Activated CD4-positive, alpha-beta T cell treated with anti-CD3 and anti-CD28 coated beads, Interleukin-2, amount 10 ng/mL, durations not matched to agents 24 days and 14 days (primary cell): ENCODE data around the gene PISD. TPM values are rescaled to one million over a fixed set of nuclear protein-coding genes. Genes with fewer than 3 reads are reported as not detected.
"Not testable (repeated sequence)": the region's sequence is repeated elsewhere in the genome, so short reads cannot be mapped to it uniquely, and the experiment has no call there.

Experiments used
- DNase-seq: peaks from one replicate; pipeline ENCODE4 v3.0.0; 2022
- H3K27ac Mint-ChIP-seq: one replicate; pipeline ENCODE4 v1.8.0; 2022; ENCODE audit warnings: mild to moderate bottlenecking, mixed read lengths
- H3K27me3 Mint-ChIP-seq: one replicate; pipeline ENCODE4 v1.8.0; 2022; ENCODE audit warnings: mixed read lengths
- H3K36me3 Mint-ChIP-seq: one replicate; pipeline ENCODE4 v1.8.0; 2022; ENCODE audit warnings: low read depth, mild to moderate bottlenecking, mixed read lengths
- H3K4me1 Mint-ChIP-seq: one replicate; pipeline ENCODE4 v1.8.0; 2021; ENCODE audit warnings: mixed read lengths
- H3K4me3 Mint-ChIP-seq: one replicate; pipeline ENCODE4 v1.8.0; 2022; ENCODE audit warnings: mild to moderate bottlenecking, moderate library complexity, mixed read lengths
- H3K9me3 Mint-ChIP-seq: one replicate; pipeline ENCODE4 v1.8.0; 2021; ENCODE audit warnings: mixed read lengths
- intact Hi-C: fragments of 100-400 bp; cut with micrococcal nuclease; formaldehyde crosslinking; loops from one replicate; pipeline ENCODE4 v1.15.1; 2023
- total RNA-seq: library from RNA; stranded (reverse); gene quantifications from 2 replicates; pipeline ENCODE4 v1.2.3, GENCODE V29; 2022

The PISD gene
- total RNA-seq, 1 donor from 2014 or later = 52.1 TPM

GRCh38 chr22:31603081-31603525, 58.9 kb downstream of the PISD start:
- Mint-ChIP-seq H3K27ac (no peak overlapping the region), H3K9me3 (no peaks in the 10 kb centered on the region), H3K4me1 (peaks cover 3% of the 10 kb centered on the region), H3K4me3 (no peak overlapping the region), H3K36me3 (peaks cover 48% of the 10 kb centered on the region), H3K27me3 (no peaks in the 10 kb centered on the region)
- DNase-seq = no peak
- intact Hi-C loops = no loop called here

- DNase-seq = no peak
- Mint-ChIP-seq H3K36me3 (peaks cover 44% of the 10 kb centered on the region), H3K27me3 (no peaks in the 10 kb centered on the region), H3K27ac (no peak overlapping the region), H3K4me3 (no peak overlapping the region), H3K9me3 (no peaks in the 10 kb centered on the region), H3K4me1 (peaks cover 3% of the 10 kb centered on the region)
- intact Hi-C loops = no loop called here
Observed at GRCh38 chr22:31602259-31602952, 59.6 kb downstream of the PISD start.

GRCh38 chr22:31595271-31595670, 66.7 kb downstream of the PISD start:
- Mint-ChIP-seq H3K36me3 (peaks cover 21% of the 10 kb centered on the region), H3K9me3 (no peaks in the 10 kb centered on the region), H3K27me3 (no peaks in the 10 kb centered on the region), H3K4me3 (no peak overlapping the region), H3K27ac (peak overlapping the region; percentile 4), H3K4me1 (no peaks in the 10 kb centered on the region)
- intact Hi-C loops = loop anchor here (5.0 kb wide), 1 partner anchor 38 kb away; no protein-coding TSS in a partner anchor
- DNase-seq = no peak

- H3K9me3 Mint-ChIP-seq, H3K4me3 Mint-ChIP-seq, intact Hi-C loops, DNase-seq, H3K27me3 Mint-ChIP-seq, H3K27ac Mint-ChIP-seq: not testable (repeated sequence)
- peaks cover 17% of the 10 kb centered on the region for H3K4me1 Mint-ChIP-seq
- H3K36me3 Mint-ChIP-seq = peaks cover 49% of the 10 kb centered on the region
Observed at GRCh38 chr22:31590161-31590560, 71.9 kb downstream of the PISD start.

GRCh38 chr22:31588970-31589675, 72.9 kb downstream of the PISD start:
- intact Hi-C loops = loop anchor here (5.0 kb wide), 1 partner anchor 37 kb away; no protein-coding TSS in a partner anchor
- peak overlapping the region; percentile 34 for H3K27ac Mint-ChIP-seq
- peaks cover 57% of the 10 kb centered on the region for H3K36me3 Mint-ChIP-seq
- H3K27me3 Mint-ChIP-seq = no peaks in the 10 kb centered on the region
- peaks cover 27% of the 10 kb centered on the region for H3K4me1 Mint-ChIP-seq
- DNase-seq = no peak
- H3K9me3 Mint-ChIP-seq = no peaks in the 10 kb centered on the region
- H3K4me3 Mint-ChIP-seq = no peak overlapping the region

- H3K36me3 Mint-ChIP-seq = peaks cover 68% of the 10 kb centered on the region
- no peak for DNase-seq
- intact Hi-C loops = loop anchor here (5.0 kb wide), 1 partner anchor 34 kb away; no protein-coding TSS in a partner anchor
- peaks cover 44% of the 10 kb centered on the region for H3K4me1 Mint-ChIP-seq
- H3K9me3 Mint-ChIP-seq = no peaks in the 10 kb centered on the region
- H3K27me3 Mint-ChIP-seq = no peaks in the 10 kb centered on the region
- peak overlapping the region; percentile 88 for H3K27ac Mint-ChIP-seq
- peak overlapping the region; percentile 62 for H3K4me3 Mint-ChIP-seq
Observed at GRCh38 chr22:31586137-31586920, 75.7 kb downstream of the PISD start.

- peaks cover 71% of the 10 kb centered on the region for H3K36me3 Mint-ChIP-seq
- H3K27ac Mint-ChIP-seq = peak overlapping the region; percentile 88
- H3K4me3 Mint-ChIP-seq = peak overlapping the region; percentile 35
- intact Hi-C loops = loop anchor here (5.0 kb wide), 1 partner anchor 33 kb away; no protein-coding TSS in a partner anchor
- no peaks in the 10 kb centered on the region for H3K9me3 Mint-ChIP-seq
- no peaks in the 10 kb centered on the region for H3K27me3 Mint-ChIP-seq
- H3K4me1 Mint-ChIP-seq = peaks cover 44% of the 10 kb centered on the region
- peak; percentile 67 for DNase-seq
Observed at GRCh38 chr22:31585161-31585859, 76.7 kb downstream of the PISD start.

- H3K9me3 Mint-ChIP-seq = no peaks in the 10 kb centered on the region
- peak overlapping the region; percentile 6 for H3K27ac Mint-ChIP-seq
- H3K36me3 Mint-ChIP-seq = peaks cover 77% of the 10 kb centered on the region
- H3K4me3 Mint-ChIP-seq = no peak overlapping the region
- peaks cover 47% of the 10 kb centered on the region for H3K4me1 Mint-ChIP-seq
- intact Hi-C loops = loop anchor here (5.0 kb wide), 2 partner anchors 32 to 47 kb away; no protein-coding TSS in a partner anchor
- no peak for DNase-seq
- H3K27me3 Mint-ChIP-seq = no peaks in the 10 kb centered on the region
Observed at GRCh38 chr22:31584804-31585160, 77.2 kb downstream of the PISD start.

GRCh38 chr22:31583861-31584485, 78.0 kb downstream of the PISD start:
- no peaks in the 10 kb centered on the region for H3K9me3 Mint-ChIP-seq
- intact Hi-C loops = loop anchor here (2.0 to 5.0 kb wide), 2 partner anchors 47 to 87 kb away; partner anchors contain the start of gene SFI1
- H3K4me1 Mint-ChIP-seq = peaks cover 48% of the 10 kb centered on the region
- no peak overlapping the region for H3K4me3 Mint-ChIP-seq
- peaks cover 73% of the 10 kb centered on the region for H3K36me3 Mint-ChIP-seq
- H3K27ac Mint-ChIP-seq = peak overlapping the region; percentile 6
- H3K27me3 Mint-ChIP-seq = no peaks in the 10 kb centered on the region
- DNase-seq = no peak

GRCh38 chr22:31579835-31580242, 82.2 kb downstream of the PISD start:
- no peak for DNase-seq
- peaks cover 30% of the 10 kb centered on the region for H3K4me1 Mint-ChIP-seq
- no peak overlapping the region for H3K4me3 Mint-ChIP-seq
- intact Hi-C loops = loop anchor here (5.0 kb wide), 1 partner anchor 43 kb away; no protein-coding TSS in a partner anchor
- peaks cover 61% of the 10 kb centered on the region for H3K36me3 Mint-ChIP-seq
- peak overlapping the region; percentile 47 for H3K27ac Mint-ChIP-seq
- H3K9me3 Mint-ChIP-seq = no peaks in the 10 kb centered on the region
- H3K27me3 Mint-ChIP-seq = no peaks in the 10 kb centered on the region

GRCh38 chr22:31578171-31578570, 83.8 kb downstream of the PISD start:
- Mint-ChIP-seq H3K27me3 (no peaks in the 10 kb centered on the region), H3K4me3 (no peak overlapping the region), H3K4me1 (peaks cover 14% of the 10 kb centered on the region), H3K9me3 (no peaks in the 10 kb centered on the region), H3K36me3 (peaks cover 58% of the 10 kb centered on the region), H3K27ac (no peak overlapping the region)
- intact Hi-C loops = no loop called here
- no peak for DNase-seq

- H3K27me3 Mint-ChIP-seq = no peaks in the 10 kb centered on the region
- H3K36me3 Mint-ChIP-seq = peaks cover 62% of the 10 kb centered on the region
- no peaks in the 10 kb centered on the region for H3K9me3 Mint-ChIP-seq
- intact Hi-C loops = no loop called here
- no peak for DNase-seq
- no peak overlapping the region for H3K4me3 Mint-ChIP-seq
- peak overlapping the region; percentile 3 for H3K27ac Mint-ChIP-seq
- peaks cover 12% of the 10 kb centered on the region for H3K4me1 Mint-ChIP-seq
Observed at GRCh38 chr22:31577711-31578110, 84.3 kb downstream of the PISD start.

GRCh38 chr22:31575190-31575589, 86.8 kb downstream of the PISD start:
- DNase-seq = no peak
- H3K4me3 Mint-ChIP-seq = no peak overlapping the region
- no peaks in the 10 kb centered on the region for H3K27me3 Mint-ChIP-seq
- no peak overlapping the region for H3K27ac Mint-ChIP-seq
- no peaks in the 10 kb centered on the region for H3K9me3 Mint-ChIP-seq
- peaks cover 60% of the 10 kb centered on the region for H3K36me3 Mint-ChIP-seq
- intact Hi-C loops = no loop called here
- H3K4me1 Mint-ChIP-seq = peaks cover 7% of the 10 kb centered on the region
